Prostate gland (tissue), 2 donors: ENCODE data around the gene SH2D6. TPM values are rescaled to one million over a fixed set of nuclear protein-coding genes. Genes with fewer than 3 reads are reported as not detected.

ENCODE experiments used
- DNase-seq: peaks from one replicate; pipeline ENCODE4 v3.0.0-alpha.2; 2019; ENCODE audit warnings: low spot score
- H3K27ac ChIP-seq, 2 donors: fragments of 200-600 bp; sonication (generic); 2 replicates each; pipeline ENCODE4 v1.5.1; 2017 to 2019
- H3K27me3 ChIP-seq: fragments of 200-600 bp; sonication (generic); replicated peaks from 2 replicates; pipeline ENCODE4 v1.5.1; 2019; ENCODE audit not compliant: insufficient read depth
- H3K36me3 ChIP-seq, 2 donors: fragments of 200-600 bp; sonication (generic); 1 replicate in 1 of 2; 2 replicates in 1 of 2; pipeline versions ENCODE4 v1.5.1 to v1.8.1; 2017 to 2019
- H3K4me1 ChIP-seq: fragments of 200-600 bp; sonication (generic); replicated peaks from 2 replicates; pipeline ENCODE4 v1.5.1; 2019
- H3K4me3 ChIP-seq, 2 donors: fragments of 200-600 bp; sonication (generic); 2 replicates each; pipeline ENCODE4 v1.5.1; 2017 to 2019
- H3K9me3 ChIP-seq: fragments of 200-600 bp; sonication (generic); 2 replicates; pipeline ENCODE4 v1.5.1; 2017
- POLR2A ChIP-seq: fragments of 450-650 bp; IDR thresholded peaks from one replicate; pipeline ENCODE4 v1.6.1; 2016; ENCODE audit warnings: antibody characterized with exemption, mild to moderate bottlenecking
- POLR2AphosphoS5 ChIP-seq: sonication (generic); formaldehyde crosslinking; IDR thresholded peaks from one replicate; pipeline ENCODE4 v1.6.1; 2017; ENCODE audit warnings: antibody characterized with exemption
- WGBS: methylation state at CpG from one replicate; pipeline ENCODE4 v1.1.5; 2018; 5-methylcytosine and 5-hydroxymethylcytosine counted together
- intact Hi-C: fragments of 100-400 bp; cut with DNase I; formaldehyde crosslinking; loops from one replicate; pipeline ENCODE4 v1.14.2; 2022
- small RNA-seq, 2 donors: library from RNA; depleted of rRNA; stranded (forward); fragments of <200 nt; gene quantifications; one replicate each; pipeline ENCODE3, GENCODE V24; 2016
- total RNA-seq, 2 donors: library from RNA; depleted of rRNA; stranded (reverse); fragments of >200 nt; gene quantifications; one replicate each; pipeline ENCODE4 v1.1.0, GENCODE V29; 2016
- TF ChIP-seq, protein P1 (sequence below), 4 experiments: fragments of 200-600 bp in 2 of 4; fragments of 450-650 bp in 2 of 4; sonication (generic) in 2 of 4; IDR thresholded peaks; 1 replicate in 3 of 4; 2 replicates in 1 of 4; pipeline ENCODE4 v1.5.1; 2016 to 2019; ENCODE audit warnings: antibody characterized with exemption in 4 of 4, mild to moderate bottlenecking in 2 of 4, moderate library complexity in 2 of 4

Gene SH2D6
- total RNA-seq, 2 donors from 2014 or later: 0.23 to 1.8 TPM

DNA sequence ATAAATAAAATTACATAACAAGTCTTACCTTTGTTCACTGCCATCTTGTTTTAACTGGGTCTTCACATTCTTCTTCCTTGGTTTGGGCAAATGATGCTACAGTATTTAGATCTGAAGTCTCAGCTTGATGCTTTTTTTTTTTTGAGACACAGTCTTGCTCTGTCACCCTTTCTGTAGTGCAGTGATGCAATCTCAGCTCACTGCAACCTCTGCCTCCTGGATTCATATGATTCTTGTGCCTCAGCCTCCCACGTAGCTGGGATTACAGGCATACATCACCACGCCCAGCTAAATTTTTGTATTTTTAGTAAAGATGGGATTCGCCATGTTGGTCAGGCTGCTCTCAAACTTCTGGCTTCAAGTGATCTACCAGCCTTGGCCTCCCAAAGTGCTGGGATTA is 67.3 kb downstream of the SH2D6 start:
- no peak overlapping the region for H3K4me3 ChIP-seq
- 95% methylated on average over 3 of the region's 3 CpGs for WGBS
- no peaks in the 10 kb centered on the region for H3K27me3 ChIP-seq
- no peak overlapping the region for H3K27ac ChIP-seq
- H3K9me3 ChIP-seq: no peaks in the 10 kb centered on the region
- intact Hi-C loops: no loop called here
- TF ChIP-seq POLR2AphosphoS5: no peak
- TF ChIP-seq POLR2A: no peak
- TF ChIP-seq, protein P1, sequence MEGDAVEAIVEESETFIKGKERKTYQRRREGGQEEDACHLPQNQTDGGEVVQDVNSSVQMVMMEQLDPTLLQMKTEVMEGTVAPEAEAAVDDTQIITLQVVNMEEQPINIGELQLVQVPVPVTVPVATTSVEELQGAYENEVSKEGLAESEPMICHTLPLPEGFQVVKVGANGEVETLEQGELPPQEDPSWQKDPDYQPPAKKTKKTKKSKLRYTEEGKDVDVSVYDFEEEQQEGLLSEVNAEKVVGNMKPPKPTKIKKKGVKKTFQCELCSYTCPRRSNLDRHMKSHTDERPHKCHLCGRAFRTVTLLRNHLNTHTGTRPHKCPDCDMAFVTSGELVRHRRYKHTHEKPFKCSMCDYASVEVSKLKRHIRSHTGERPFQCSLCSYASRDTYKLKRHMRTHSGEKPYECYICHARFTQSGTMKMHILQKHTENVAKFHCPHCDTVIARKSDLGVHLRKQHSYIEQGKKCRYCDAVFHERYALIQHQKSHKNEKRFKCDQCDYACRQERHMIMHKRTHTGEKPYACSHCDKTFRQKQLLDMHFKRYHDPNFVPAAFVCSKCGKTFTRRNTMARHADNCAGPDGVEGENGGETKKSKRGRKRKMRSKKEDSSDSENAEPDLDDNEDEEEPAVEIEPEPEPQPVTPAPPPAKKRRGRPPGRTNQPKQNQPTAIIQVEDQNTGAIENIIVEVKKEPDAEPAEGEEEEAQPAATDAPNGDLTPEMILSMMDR (IDR thresholded peaks at IDR 0.05): no peak
- no peaks in the 10 kb centered on the region for H3K36me3 ChIP-seq
- no peak for DNase-seq
- H3K4me1 ChIP-seq: no peaks in the 10 kb centered on the region

Small RNAs within 50 kb of the gene (small RNA-seq; reads per million reads assigned to genes)
- 0 reads per million in 2 donors for gene AC062037.2
- 0 reads per million in 2 donors for gene RF00019
- gene RN7SL251P: 0 reads per million in 2 donors

Other genes with a start within 250 kb of the SH2D6 start
- gene TGOLN2, start 90.7 kb upstream of the SH2D6 start, total RNA-seq: 100 to 1,000 TPM; 140 to 165 TPM
- 10 to 100 TPM; 51.1 to 72.6 TPM for gene RETSAT, start 64.2 kb upstream of the SH2D6 start, total RNA-seq
- 10 to 100 TPM; 31.6 to 32.1 TPM for gene ELMOD3, start 63.9 kb upstream of the SH2D6 start, total RNA-seq
- 10 to 100 TPM; 80.7 to 96.1 TPM for gene CAPG, start 8.3 kb upstream of the SH2D6 start, total RNA-seq
- 100 to 1,000 TPM; 103 to 134 TPM for gene MAT2A, start 120.5 kb downstream of the SH2D6 start, total RNA-seq
- 10 to 100 TPM; 17.8 to 52.7 TPM for gene GGCX, start 142.8 kb downstream of the SH2D6 start, total RNA-seq
- 100 to 1,000 TPM in 1 of 2 donors, 10 to 100 TPM in 1; 44.4 to 108 TPM for gene VAMP8, start 158.9 kb downstream of the SH2D6 start, total RNA-seq
- gene VAMP5, start 165.7 kb downstream of the SH2D6 start, total RNA-seq: 10 to 100 TPM in 1 of 2 donors, 1 to 10 TPM in 1; 8.4 to 27.0 TPM
- 100 to 1,000 TPM; 161 to 201 TPM for gene RNF181, start 177.0 kb downstream of the SH2D6 start, total RNA-seq
- 10 to 100 TPM; 17.4 to 32.3 TPM for gene TMEM150A, start 184.0 kb downstream of the SH2D6 start, total RNA-seq
- gene C2orf68, start 193.4 kb downstream of the SH2D6 start, total RNA-seq: 10 to 100 TPM; 16.1 to 26.1 TPM
- gene USP39, start 197.5 kb downstream of the SH2D6 start, total RNA-seq: 10 to 100 TPM; 60.8 to 99.1 TPM
- under 1 TPM in 1 of 2 donors, not detected in 1; 0.59 TPM for gene SFTPB, start 249.5 kb downstream of the SH2D6 start, total RNA-seq